COLO668 (cell line): ENCODE data around the gene KRTAP20-3.

Source experiments
- DNase-seq: peaks from one replicate; lab custom pipeline; 2025; ENCODE audit not compliant: unreplicated experiment; lab: John Stamatoyannopoulos, UW

Gene KRTAP20-3

GRCh38 chr21:30680586-30680985, 37.9 kb downstream of the KRTAP20-3 start:
- DNase-seq, result no peak

GRCh38 chr21:30684506-30684905, 41.8 kb downstream of the KRTAP20-3 start:
- no peak for DNase-seq

- DNase-seq, result no peak
These were observed 47.2 kb downstream of the KRTAP20-3 start for GRCh38 chr21:30689822-30690221.
